Ovary (tissue), 9 donors: Measurements from ENCODE around the gene HINT2. TPM values are rescaled to one million over a fixed set of nuclear protein-coding genes. Genes with fewer than 3 reads are reported as not detected.

Experiments
- DNase-seq, 5 donors: peaks; one replicate each; pipeline ENCODE4 v3.0.0-alpha.2; 2019 to 2020
- H3K27ac ChIP-seq, 2 donors: fragments of 200-600 bp; one replicate each; pipeline versions ENCODE4 v1.5.1 to v1.8.0; 2019 to 2022
- H3K27me3 ChIP-seq: fragments of 200-600 bp; one replicate; pipeline ENCODE4 v1.8.0; 2022
- H3K36me3 ChIP-seq: fragments of 200-600 bp; sonication (generic); one replicate; pipeline ENCODE4 v1.5.1; 2019
- H3K4me1 ChIP-seq: one replicate; pipeline ENCODE4 v1.8.1; 2013; ENCODE audit warnings: mild to moderate bottlenecking, moderate library complexity; ENCODE audit not compliant: insufficient read depth
- H3K4me3 ChIP-seq: fragments of 200-600 bp; sonication (generic); one replicate; pipeline ENCODE4 v1.5.1; 2017
- H3K9me3 ChIP-seq, 2 donors: fragments of 200-600 bp in 1 of 2; sonication (generic) in 1 of 2; one replicate each; pipeline versions ENCODE4 v1.5.1 to v1.8.1; 2013 to 2019; ENCODE audit warnings: mild to moderate bottlenecking in 1 of 2, moderate library complexity in 1 of 2
- EP300 ChIP-seq: sonication (generic); formaldehyde crosslinking; IDR thresholded peaks from one replicate; pipeline ENCODE4 v1.6.1; 2017; ENCODE audit warnings: antibody characterized with exemption
- POLR2A ChIP-seq: fragments of 450-650 bp; IDR thresholded peaks from one replicate; pipeline ENCODE4 v1.6.1; 2017; ENCODE audit warnings: antibody characterized with exemption, mild to moderate bottlenecking, moderate library complexity
- WGBS, 3 donors: extraction: QIAGEN DNeasy Blood & Tissue Kit in 1 of 3; methylation state at CpG; one replicate each; pipeline versions ENCODE4 v1.1.5 to v1.1.7; 2013 to 2017; 5-methylcytosine and 5-hydroxymethylcytosine counted together
- intact Hi-C, 4 donors: fragments of 100-400 bp; cut with DNase I; formaldehyde crosslinking; loops; one replicate each; pipeline versions ENCODE4 v1.11.0 to v1.15.1; 2022 to 2023
- polyA plus RNA-seq, 2 donors: library from polyadenylated mRNA; stranded (reverse); fragments of 200-250 nt in 1 of 2; fragments of 350-450 nt in 1 of 2; fragmentation: Illumina TruSeq in 1 of 2; extraction: RNeasy Lipid Tissue Mini Kit (QIAGEN cat#74804) in 1 of 2; gene quantifications; one replicate each; pipeline ENCODE4 v1.2.3, GENCODE V29; 2013 to 2014
- total RNA-seq, 7 donors: library from RNA; depleted of rRNA in 2 of 7; stranded (reverse); fragments of >200 nt in 2 of 7; fragmentation: NEBNext Ultra II Directional in 3 of 7; extraction: Animal tissue kit (Norgen Biotek cat#: 25700) in 3 of 7; gene quantifications; one replicate each; pipeline versions ENCODE4 v1.1.0 to v1.2.4, GENCODE V29; 2016 to 2023
- TF ChIP-seq, protein P1 (sequence below), 3 donors: fragments of 450-650 bp in 2 of 3; fragments of 200-600 bp in 1 of 3; IDR thresholded peaks; one replicate each; pipeline versions ENCODE4 v1.5.1 to v1.8.0; 2016 to 2022; ENCODE audit warnings: antibody characterized with exemption in 3 of 3, mild to moderate bottlenecking in 1 of 3
- donor health status: DM: no; HTN: no; CAD: no; lungs with moderate emphysema.
- donor health status: DM: no; HTN: no; CAD: no.
- donor health status: Bipolar disorder and iron deficiency.
- donor health status: DM: yes; HTN: yes; CAD: no.
- donor health status: DM: no; HTN: no; CAD: no.
- donor health status: DM: yes; HTN: yes; CAD: no.

The HINT2 gene
- total and polyA plus RNA-seq, 9 donors: 14.9 to 38.0 (median 26.1) TPM

DNA sequence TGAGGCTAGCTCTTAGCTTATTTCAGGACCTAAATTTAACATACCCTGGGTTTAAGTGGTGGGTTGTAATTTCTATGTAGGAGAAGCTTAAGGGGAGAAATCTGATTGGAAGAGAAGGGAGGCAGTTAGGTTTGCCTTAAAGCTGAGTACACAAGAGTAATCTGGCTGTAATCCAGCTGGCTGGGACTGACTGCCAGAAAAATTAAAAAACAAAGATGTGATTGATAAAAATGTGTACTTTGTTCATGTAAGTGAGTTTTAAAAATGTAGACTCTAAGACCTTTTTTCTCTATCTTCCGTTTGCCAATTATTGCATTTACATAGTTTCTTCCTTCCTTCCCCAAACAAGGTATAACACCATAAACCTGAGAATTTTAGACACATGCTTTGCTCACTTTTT, 43.3 kb downstream of the HINT2 start:
- WGBS, 3 donors: 31 to 49% (median 42%) methylated on average over 1 of the region's 1 CpG
- TF ChIP-seq EP300 (no peak), POLR2A (no peak)
- TF ChIP-seq, protein P1, sequence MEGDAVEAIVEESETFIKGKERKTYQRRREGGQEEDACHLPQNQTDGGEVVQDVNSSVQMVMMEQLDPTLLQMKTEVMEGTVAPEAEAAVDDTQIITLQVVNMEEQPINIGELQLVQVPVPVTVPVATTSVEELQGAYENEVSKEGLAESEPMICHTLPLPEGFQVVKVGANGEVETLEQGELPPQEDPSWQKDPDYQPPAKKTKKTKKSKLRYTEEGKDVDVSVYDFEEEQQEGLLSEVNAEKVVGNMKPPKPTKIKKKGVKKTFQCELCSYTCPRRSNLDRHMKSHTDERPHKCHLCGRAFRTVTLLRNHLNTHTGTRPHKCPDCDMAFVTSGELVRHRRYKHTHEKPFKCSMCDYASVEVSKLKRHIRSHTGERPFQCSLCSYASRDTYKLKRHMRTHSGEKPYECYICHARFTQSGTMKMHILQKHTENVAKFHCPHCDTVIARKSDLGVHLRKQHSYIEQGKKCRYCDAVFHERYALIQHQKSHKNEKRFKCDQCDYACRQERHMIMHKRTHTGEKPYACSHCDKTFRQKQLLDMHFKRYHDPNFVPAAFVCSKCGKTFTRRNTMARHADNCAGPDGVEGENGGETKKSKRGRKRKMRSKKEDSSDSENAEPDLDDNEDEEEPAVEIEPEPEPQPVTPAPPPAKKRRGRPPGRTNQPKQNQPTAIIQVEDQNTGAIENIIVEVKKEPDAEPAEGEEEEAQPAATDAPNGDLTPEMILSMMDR (IDR thresholded peaks at IDR 0.05): no peak
- Histone ChIP-seq H3K9me3 (no peaks in the 10 kb centered on the region), H3K36me3 (no peaks in the 10 kb centered on the region), H3K27me3 (no peaks in the 10 kb centered on the region), H3K4me1 (peaks cover 1% of the 10 kb centered on the region), H3K27ac (no peak overlapping the region), H3K4me3 (no peak overlapping the region)
- intact Hi-C loops: no loop called here
- no peak for DNase-seq

DNA sequence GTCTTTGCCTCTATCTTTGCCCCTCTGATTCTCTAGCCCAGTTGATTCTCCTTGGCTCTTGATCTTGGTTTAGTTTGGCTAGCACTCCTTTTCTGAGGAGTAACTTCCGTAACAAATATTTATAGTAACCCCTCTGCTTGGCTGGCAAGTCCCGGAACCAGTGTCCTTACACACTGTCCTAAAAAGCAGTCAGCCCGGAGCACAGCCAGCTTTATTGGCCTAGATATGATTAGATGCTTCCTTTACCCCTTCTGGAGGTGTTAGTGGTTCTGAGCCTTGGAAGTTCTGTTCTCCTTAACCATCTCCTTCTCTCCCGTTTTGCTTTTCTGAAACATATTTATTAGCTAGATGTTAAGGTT, 43.8 kb downstream of the HINT2 start:
- 0 to 4% (median 1%) methylated on average over 4 of the region's 4 CpGs for WGBS, 3 donors
- Histone ChIP-seq H3K27ac (no peak overlapping the region), H3K27me3 (no peaks in the 10 kb centered on the region), H3K9me3 (no peaks in the 10 kb centered on the region), H3K4me3 (no peak overlapping the region), H3K4me1 (peaks cover 1% of the 10 kb centered on the region), H3K36me3 (no peaks in the 10 kb centered on the region)
- intact Hi-C loops: no loop called here
- TF ChIP-seq EP300: no peak
- TF ChIP-seq, protein P1 (IDR thresholded peaks at IDR 0.05): no peak
- TF ChIP-seq POLR2A: no peak
- peak in 1 of 5 donors; percentile 21 for DNase-seq

DNA sequence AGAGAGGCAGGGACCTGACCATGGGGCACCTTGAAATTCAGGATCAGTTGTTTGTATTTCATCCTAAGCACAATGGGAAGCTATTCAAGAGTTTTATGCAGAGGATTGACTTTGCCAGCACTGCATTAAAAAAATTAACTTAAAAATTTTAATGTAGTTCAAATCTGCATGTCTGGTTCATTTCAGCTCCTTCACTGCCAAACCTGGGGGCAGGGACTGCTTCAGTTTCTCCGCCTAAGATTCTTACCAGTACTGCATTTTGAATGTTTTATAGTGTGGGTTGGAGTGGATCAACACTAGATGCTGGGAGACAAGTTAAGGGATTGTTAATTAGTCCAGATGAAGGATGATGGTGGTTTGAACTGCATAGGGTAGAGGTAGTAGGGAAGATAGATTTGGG, 45.1 kb downstream of the HINT2 start:
- no peaks in the 10 kb centered on the region for H3K36me3 ChIP-seq
- peaks cover 1% of the 10 kb centered on the region for H3K4me1 ChIP-seq
- H3K4me3 ChIP-seq: no peak overlapping the region
- 90 to 98% (median 92%) methylated on average over 1 of the region's 1 CpG for WGBS, 3 donors
- H3K9me3 ChIP-seq: no peaks in the 10 kb centered on the region
- H3K27ac ChIP-seq: no peak overlapping the region
- intact Hi-C loops: no loop called here
- DNase-seq: no peak
- no peaks in the 10 kb centered on the region for H3K27me3 ChIP-seq
- TF ChIP-seq, protein P1 (IDR thresholded peaks at IDR 0.05): no peak
- no peak for TF ChIP-seq POLR2A
- TF ChIP-seq EP300: no peak

DNA sequence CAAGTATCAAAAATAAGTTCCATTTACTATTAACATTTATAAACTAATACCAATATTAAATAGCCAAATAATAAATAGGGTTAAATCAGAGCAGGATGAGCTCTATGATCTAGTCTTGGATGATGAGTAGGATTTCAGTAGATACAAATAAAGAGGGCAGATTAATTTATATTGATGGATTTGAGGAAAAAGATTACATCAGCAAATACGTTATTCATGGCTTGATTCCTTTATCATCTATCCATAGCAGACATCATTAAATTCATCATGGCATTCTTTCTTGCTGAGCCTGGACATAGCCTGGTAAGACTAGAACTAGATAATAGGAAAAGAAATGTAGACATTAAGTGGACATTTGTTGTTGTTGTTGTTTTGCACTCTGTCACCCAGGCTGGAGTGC, 47.4 kb downstream of the HINT2 start:
- Histone ChIP-seq H3K27ac (no peak overlapping the region), H3K4me1 (peaks cover 1% of the 10 kb centered on the region), H3K9me3 (no peaks in the 10 kb centered on the region), H3K27me3 (no peaks in the 10 kb centered on the region), H3K36me3 (no peaks in the 10 kb centered on the region), H3K4me3 (no peak overlapping the region)
- intact Hi-C loops: no loop called here
- DNase-seq: no peak
- WGBS, 3 donors: 84 to 95% (median 88%) methylated on average over 1 of the region's 1 CpG
- TF ChIP-seq EP300: no peak
- TF ChIP-seq POLR2A: no peak
- TF ChIP-seq, protein P1 (IDR thresholded peaks at IDR 0.05): no peak

DNA sequence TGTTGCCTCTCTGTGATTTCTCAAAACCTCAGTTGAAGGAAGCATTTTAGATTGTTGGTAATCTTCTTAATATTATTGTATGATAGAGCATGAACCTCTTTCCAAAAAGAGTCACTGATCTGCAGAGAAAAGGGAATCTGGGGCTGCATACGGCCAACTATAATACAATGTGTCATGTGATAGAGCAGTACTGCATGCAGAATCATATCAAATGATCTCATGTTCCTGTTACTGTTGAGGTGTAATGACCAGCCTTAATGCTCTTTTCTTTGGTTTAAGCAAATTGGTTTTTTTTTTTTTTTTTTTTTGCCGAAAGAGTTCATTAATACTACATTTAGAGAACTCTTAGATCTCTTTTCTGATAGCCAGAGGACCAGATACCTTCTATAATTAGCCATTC, 47.8 kb downstream of the HINT2 start:
- no peak for DNase-seq
- TF ChIP-seq, protein P1 (IDR thresholded peaks at IDR 0.05): no peak
- TF ChIP-seq EP300 (no peak), POLR2A (no peak)
- Histone ChIP-seq H3K27ac (no peak overlapping the region), H3K4me1 (peaks cover 1% of the 10 kb centered on the region), H3K4me3 (no peak overlapping the region), H3K27me3 (no peaks in the 10 kb centered on the region), H3K9me3 (no peaks in the 10 kb centered on the region), H3K36me3 (no peaks in the 10 kb centered on the region)
- WGBS, 3 donors: 92 to 96% (median 95%) methylated on average over 2 of the region's 2 CpGs
- intact Hi-C loops: no loop called here
